Measurements from ENCODE around the gene ZNF518B.

The ZNF518B gene

DNA sequence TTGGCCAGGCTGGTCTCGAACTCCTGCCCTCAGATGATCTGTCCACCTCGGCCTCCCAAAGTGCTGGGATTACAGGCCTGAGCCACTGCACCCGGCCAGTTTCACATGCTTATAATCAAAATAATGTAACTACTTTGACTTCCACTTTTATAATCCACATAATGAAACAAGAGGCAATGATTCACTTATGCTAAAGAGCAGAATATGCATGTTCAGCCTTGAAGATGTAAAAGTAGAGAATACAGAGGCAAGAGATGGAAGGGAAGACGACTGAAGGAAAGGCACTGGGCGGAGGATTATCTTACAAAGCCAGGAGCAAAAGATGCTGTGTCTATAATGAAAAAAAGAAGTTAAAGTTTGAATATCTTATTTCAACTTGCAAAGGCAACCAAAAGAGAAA is 13.3 kb upstream of the ZNF518B start:
- no peak for DNase-seq (ENCODE audit: extremely low read depth, low read depth)
- TF ChIP-seq, protein P1, sequence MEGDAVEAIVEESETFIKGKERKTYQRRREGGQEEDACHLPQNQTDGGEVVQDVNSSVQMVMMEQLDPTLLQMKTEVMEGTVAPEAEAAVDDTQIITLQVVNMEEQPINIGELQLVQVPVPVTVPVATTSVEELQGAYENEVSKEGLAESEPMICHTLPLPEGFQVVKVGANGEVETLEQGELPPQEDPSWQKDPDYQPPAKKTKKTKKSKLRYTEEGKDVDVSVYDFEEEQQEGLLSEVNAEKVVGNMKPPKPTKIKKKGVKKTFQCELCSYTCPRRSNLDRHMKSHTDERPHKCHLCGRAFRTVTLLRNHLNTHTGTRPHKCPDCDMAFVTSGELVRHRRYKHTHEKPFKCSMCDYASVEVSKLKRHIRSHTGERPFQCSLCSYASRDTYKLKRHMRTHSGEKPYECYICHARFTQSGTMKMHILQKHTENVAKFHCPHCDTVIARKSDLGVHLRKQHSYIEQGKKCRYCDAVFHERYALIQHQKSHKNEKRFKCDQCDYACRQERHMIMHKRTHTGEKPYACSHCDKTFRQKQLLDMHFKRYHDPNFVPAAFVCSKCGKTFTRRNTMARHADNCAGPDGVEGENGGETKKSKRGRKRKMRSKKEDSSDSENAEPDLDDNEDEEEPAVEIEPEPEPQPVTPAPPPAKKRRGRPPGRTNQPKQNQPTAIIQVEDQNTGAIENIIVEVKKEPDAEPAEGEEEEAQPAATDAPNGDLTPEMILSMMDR (IDR thresholded peaks at IDR 0.05; ENCODE audit: low read depth, low read length, missing control alignments), result no peak
- H3K4me3 ChIP-seq (replicated peaks; ENCODE audit: low read depth, low read length), result no peak overlapping the region

GRCh38 chr4:10466161-10466560 is 8.9 kb upstream of the ZNF518B start:
- DNase-seq (ENCODE audit: extremely low read depth, low read depth), result no peak
- H3K4me3 ChIP-seq (replicated peaks; ENCODE audit: low read depth, low read length), result no peak overlapping the region
- TF ChIP-seq, protein P1 (IDR thresholded peaks at IDR 0.05; ENCODE audit: low read depth, low read length, missing control alignments), result no peak

GRCh38 chr4:10462876-10463275 is 5.7 kb upstream of the ZNF518B start:
- H3K4me3 ChIP-seq (replicated peaks; ENCODE audit: low read depth, low read length), result no peak overlapping the region
- TF ChIP-seq, protein P1 (IDR thresholded peaks at IDR 0.05; ENCODE audit: low read depth, low read length, missing control alignments), result no peak
- no peak for DNase-seq (ENCODE audit: extremely low read depth, low read depth)

- no peak for DNase-seq (ENCODE audit: extremely low read depth, low read depth)
- TF ChIP-seq, protein P1 (IDR thresholded peaks at IDR 0.05; ENCODE audit: low read depth, low read length, missing control alignments), result no peak
- peak overlapping the region; percentile 27; the same call in 1 of the 2 replicates for H3K4me3 ChIP-seq (replicated peaks; ENCODE audit: low read depth, low read length)
Measured at GRCh38 chr4:10461850-10462400, 4.7 kb upstream of the ZNF518B start.

DNA sequence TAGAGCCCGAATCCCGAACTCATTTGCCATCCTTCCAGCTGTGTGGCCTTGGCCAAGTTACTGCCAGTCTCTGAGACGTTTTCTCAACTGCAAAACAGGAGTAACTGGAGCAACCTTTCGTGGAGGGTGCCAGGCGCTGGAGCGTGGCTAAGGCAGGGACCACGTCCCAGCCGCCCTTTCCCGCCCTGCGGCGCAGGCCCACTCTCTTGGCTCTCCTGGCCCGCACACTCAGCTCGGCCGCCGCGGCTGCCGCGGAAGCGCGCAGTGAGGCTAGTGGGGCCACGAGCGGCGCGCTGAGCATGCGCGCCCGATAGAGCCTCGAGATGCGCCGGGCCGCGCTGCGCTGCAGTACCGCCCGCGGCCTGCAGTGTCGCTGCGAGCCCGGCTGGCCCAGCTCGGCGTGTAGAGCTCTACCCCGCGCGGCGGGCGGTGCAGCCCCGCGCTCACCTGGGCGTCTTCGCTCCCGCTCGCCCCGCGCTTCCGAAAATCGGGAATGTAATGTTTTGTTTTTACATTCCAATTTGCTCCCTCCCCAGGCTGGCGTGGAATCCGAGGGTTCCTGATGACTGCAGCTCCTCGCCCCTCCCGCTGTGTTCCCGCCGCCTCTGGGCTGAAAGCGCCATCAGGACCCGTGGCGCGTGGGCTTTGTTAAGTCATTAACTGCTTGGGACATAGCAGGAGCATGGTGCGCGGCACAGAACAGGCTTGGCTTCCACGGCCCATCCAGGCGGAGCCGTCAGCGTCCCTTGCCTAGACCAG is 4.0 kb upstream of the ZNF518B start:
- TF ChIP-seq, protein P1 (IDR thresholded peaks at IDR 0.05; ENCODE audit: low read depth, low read length, missing control alignments), result peak; percentile 80
- peak; percentile 14 for DNase-seq (ENCODE audit: extremely low read depth, low read depth)
- H3K4me3 ChIP-seq (replicated peaks; ENCODE audit: low read depth, low read length), result peak overlapping the region; percentile 27; the same call in 1 of the 2 replicates

DNA sequence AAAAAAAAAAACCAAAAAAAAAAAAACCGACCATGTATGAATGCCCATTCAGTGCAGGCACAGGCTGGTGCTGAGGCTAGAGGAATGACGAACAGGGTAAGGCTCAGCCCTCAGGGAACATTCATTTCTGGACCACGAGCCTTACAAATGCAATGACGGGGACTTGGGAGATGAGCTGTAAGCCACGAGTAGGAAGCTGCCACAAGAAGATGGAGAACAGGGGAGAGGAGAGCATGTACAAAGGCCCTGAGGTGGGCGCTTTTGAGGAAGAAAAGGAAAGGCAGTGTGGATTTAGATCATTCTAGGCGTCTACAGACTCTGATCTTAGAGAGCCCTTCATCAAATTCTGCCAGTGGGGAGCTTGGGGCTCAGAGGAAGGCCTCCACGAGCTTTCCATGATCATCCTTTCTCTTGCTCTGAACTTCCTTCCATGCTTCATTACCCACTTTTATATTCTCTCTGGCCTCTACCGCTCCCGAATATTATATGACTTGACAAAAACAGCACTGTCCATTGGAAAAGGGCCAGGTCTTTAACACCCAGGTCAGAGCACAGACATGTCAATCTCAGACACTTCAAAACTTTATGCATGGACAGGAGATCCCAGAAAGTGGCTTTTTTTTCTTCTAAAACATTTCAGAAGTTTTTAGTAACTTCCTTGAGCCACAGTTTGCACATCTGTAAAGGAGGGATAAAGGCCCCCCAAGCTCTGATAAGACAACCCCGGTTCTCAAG is 3.3 kb upstream of the ZNF518B start:
- TF ChIP-seq, protein P1 (IDR thresholded peaks at IDR 0.05; ENCODE audit: low read depth, low read length, missing control alignments), result no peak
- no peak overlapping the region for H3K4me3 ChIP-seq (replicated peaks; ENCODE audit: low read depth, low read length)
- no peak for DNase-seq (ENCODE audit: extremely low read depth, low read depth)
